Smooth muscle cell (in vitro differentiated cells): ENCODE measurements around the gene GRIK1. TPM values are rescaled to one million over a fixed set of nuclear protein-coding genes. Genes with fewer than 3 reads are reported as not detected.
A peak's percentile ranks its signal among the peaks of the same experiment; 100 is the strongest.

Source experiments
- DNase-seq: peaks from one replicate; lab custom pipeline; 2025; ENCODE audit not compliant: unreplicated experiment; lab: John Stamatoyannopoulos, UW
- H2AFZ ChIP-seq: fragments of 200-600 bp; sonication (generic); 2 replicates; pipeline ENCODE4 v1.6.0; 2016; ENCODE audit warnings: antibody characterized with exemption, low read depth, mild to moderate bottlenecking
- H3F3A ChIP-seq: fragments of 200-600 bp; sonication (generic); 2 replicates; pipeline ENCODE4 v1.6.0; 2017; ENCODE audit warnings: antibody characterized with exemption, low read depth
- H3K27ac ChIP-seq: fragments of 200-600 bp; sonication (generic); 2 replicates; pipeline ENCODE4 v1.5.1; 2016; ENCODE audit warnings: low read depth, mild to moderate bottlenecking
- H3K27me3 ChIP-seq: fragments of 200-600 bp; sonication (generic); 2 replicates; pipeline ENCODE4 v1.6.1; 2016; ENCODE audit warnings: low read depth, mild to moderate bottlenecking
- H3K36me3 ChIP-seq: fragments of 200-600 bp; sonication (generic); 2 replicates; pipeline ENCODE4 v1.5.1; 2016; ENCODE audit warnings: low read depth
- H3K4me1 ChIP-seq: fragments of 200-600 bp; sonication (generic); 2 replicates; pipeline ENCODE4 v1.5.1; 2016; ENCODE audit warnings: low read depth
- H3K4me2 ChIP-seq: fragments of 200-600 bp; sonication (generic); 2 replicates; pipeline ENCODE4 v1.6.0; 2016; ENCODE audit warnings: mild to moderate bottlenecking
- H3K4me3 ChIP-seq: fragments of 200-600 bp; sonication (generic); 2 replicates; pipeline ENCODE4 v1.5.1; 2016; ENCODE audit warnings: mild to moderate bottlenecking
- H3K79me2 ChIP-seq: fragments of 200-600 bp; sonication (generic); 2 replicates; pipeline ENCODE4 v1.6.0; 2016; ENCODE audit warnings: low read depth, mild to moderate bottlenecking
- H3K9ac ChIP-seq: fragments of 200-600 bp; sonication (generic); 2 replicates; pipeline ENCODE4 v1.6.0; 2016; ENCODE audit warnings: low read depth
- H3K9me3 ChIP-seq: fragments of 200-600 bp; sonication (generic); replicated peaks from 2 replicates; pipeline ENCODE4 v1.5.1; 2016; ENCODE audit warnings: low read depth
- H4K20me1 ChIP-seq: fragments of 200-600 bp; sonication (generic); 2 replicates; pipeline ENCODE4 v1.6.0; 2016; ENCODE audit warnings: low read depth
- WGBS: methylation state at CpG from one replicate; pipeline ENCODE4 v1.1.7; 2016; ENCODE audit warnings: low lambda C conversion rate; 5-methylcytosine and 5-hydroxymethylcytosine counted together
- polyA plus RNA-seq: library from polyadenylated mRNA; unstranded; fragments of >200 nt; fragmentation: Nextera tagmentation; extraction: Ambion mirVana; gene quantifications from 2 replicates; pipeline ENCODE4 v1.2.1, GENCODE V29; 2016
- total RNA-seq: library from RNA; depleted of rRNA; stranded (reverse); fragments of >200 nt; gene quantifications from 2 replicates; pipeline ENCODE4 v1.2.3, GENCODE V29; 2014
- TF ChIP-seq, protein P1 (sequence below): fragments of 200-600 bp; sonication (generic); IDR thresholded peaks from 2 replicates; pipeline ENCODE4 v1.5.1; 2017; ENCODE audit warnings: borderline replicate concordance, mild to moderate bottlenecking, antibody characterized with exemption; ENCODE audit not compliant: insufficient read depth, poor library complexity, severe bottlenecking

Gene GRIK1
- total RNA-seq (0.09 TPM in 2 replicates), polyA plus RNA-seq (0.26 TPM in 1 of 2 replicates, not detected in the other)

DNA sequence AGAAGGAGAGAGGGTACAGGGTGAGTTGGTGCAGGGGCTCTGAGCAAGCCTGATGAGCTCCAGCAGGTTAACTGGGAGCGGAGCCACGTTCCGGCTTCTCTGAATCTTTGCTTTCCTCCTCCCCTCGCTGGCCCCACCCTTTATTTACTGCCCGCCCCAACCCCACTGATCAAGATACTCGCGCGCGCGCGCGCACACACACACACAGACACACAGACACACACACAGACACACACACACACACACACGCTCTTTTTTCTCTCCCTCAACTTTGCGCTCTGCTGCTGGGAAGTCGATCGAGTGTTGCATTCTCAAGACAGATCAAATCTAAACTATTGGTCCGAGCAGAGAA, at the start of gene GRIK1:
Gene GRIK1, minus strand, starts transcription at position 73 of the 352 bp plus-strand sequence.
- H3K9ac ChIP-seq = no peak within 1 kb of the TSS
- 1% methylated on average over 5 of the region's 17 CpGs for WGBS

DNA sequence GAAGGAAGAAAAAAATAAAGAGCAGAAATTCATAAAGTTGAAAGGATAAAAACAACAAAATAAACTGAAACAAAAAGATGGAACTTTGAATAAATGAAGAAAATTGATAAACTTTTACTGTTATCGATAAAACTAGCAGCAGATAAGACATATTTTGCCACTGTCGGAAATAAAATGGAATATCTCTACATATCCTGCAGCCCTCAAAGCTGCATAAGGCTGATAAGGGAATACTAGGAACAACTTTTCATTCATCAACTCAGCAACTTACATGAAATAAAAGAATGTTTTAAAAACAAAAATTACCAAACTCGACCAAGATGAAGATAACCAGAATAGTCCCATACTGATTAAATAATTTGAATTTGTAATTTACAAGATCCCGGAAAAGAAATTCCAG, 48.0 kb upstream of the GRIK1 start:
- H3F3A ChIP-seq = no peaks in the 10 kb centered on the region
- no peak overlapping the region for H3K4me2 ChIP-seq
- H3K36me3 ChIP-seq = no peaks in the 10 kb centered on the region
- no peak overlapping the region for H3K27ac ChIP-seq
- no peaks in the 10 kb centered on the region for H3K9me3 ChIP-seq
- H2AFZ ChIP-seq = no peak overlapping the region
- no peaks in the 10 kb centered on the region for H4K20me1 ChIP-seq
- TF ChIP-seq, protein P1, sequence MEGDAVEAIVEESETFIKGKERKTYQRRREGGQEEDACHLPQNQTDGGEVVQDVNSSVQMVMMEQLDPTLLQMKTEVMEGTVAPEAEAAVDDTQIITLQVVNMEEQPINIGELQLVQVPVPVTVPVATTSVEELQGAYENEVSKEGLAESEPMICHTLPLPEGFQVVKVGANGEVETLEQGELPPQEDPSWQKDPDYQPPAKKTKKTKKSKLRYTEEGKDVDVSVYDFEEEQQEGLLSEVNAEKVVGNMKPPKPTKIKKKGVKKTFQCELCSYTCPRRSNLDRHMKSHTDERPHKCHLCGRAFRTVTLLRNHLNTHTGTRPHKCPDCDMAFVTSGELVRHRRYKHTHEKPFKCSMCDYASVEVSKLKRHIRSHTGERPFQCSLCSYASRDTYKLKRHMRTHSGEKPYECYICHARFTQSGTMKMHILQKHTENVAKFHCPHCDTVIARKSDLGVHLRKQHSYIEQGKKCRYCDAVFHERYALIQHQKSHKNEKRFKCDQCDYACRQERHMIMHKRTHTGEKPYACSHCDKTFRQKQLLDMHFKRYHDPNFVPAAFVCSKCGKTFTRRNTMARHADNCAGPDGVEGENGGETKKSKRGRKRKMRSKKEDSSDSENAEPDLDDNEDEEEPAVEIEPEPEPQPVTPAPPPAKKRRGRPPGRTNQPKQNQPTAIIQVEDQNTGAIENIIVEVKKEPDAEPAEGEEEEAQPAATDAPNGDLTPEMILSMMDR = no peak
- WGBS = 77% methylated on average over 4 of the region's 4 CpGs
- H3K4me3 ChIP-seq = no peak overlapping the region
- no peak for DNase-seq
- no peaks in the 10 kb centered on the region for H3K79me2 ChIP-seq
- H3K9ac ChIP-seq = no peak overlapping the region
- H3K4me1 ChIP-seq = no peaks in the 10 kb centered on the region
- no peaks in the 10 kb centered on the region for H3K27me3 ChIP-seq

More for the DNA sequence above, at the start of gene GRIK1:
- no peaks in the 10 kb centered on the region for H4K20me1 ChIP-seq
- H3K4me3 ChIP-seq = peak within 1 kb of the TSS; percentile 56
- no peaks in the 10 kb centered on the region for H3K36me3 ChIP-seq
- no peaks in the 10 kb centered on the region for H3K4me1 ChIP-seq
- no peaks in the 10 kb centered on the region for H3K79me2 ChIP-seq
- H3K27me3 ChIP-seq = peaks cover 74% of the 10 kb centered on the region
- H3K4me2 ChIP-seq = peak within 1 kb of the TSS; percentile 85
- H3F3A ChIP-seq = no peaks in the 10 kb centered on the region
- TF ChIP-seq, protein P1 = no peak
- no peaks in the 10 kb centered on the region for H3K9me3 ChIP-seq
- H3K27ac ChIP-seq = no peak within 1 kb of the TSS
- DNase-seq = no peak
- peak within 1 kb of the TSS; percentile 38 for H2AFZ ChIP-seq

DNA sequence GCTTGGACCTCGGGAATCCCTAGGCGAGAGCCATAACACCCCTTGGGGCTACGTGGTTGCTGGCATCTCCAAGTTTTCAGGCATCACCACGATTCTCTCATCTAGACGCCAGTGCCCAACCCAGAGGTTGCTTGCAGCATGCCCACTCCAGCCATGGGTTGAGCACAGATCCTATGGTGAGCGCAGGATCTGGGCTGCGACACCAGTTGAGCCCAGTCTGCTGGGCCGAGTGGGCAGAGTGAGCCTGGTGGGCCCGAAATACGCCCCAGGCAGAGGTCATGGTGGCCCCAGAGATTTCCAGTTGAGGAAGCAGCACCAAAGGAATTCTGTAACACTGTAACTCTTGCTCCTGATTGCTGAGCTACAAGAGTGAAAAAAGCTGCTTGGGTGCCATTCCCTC, 46.1 kb upstream of the GRIK1 start:
- no peak overlapping the region for H3K27ac ChIP-seq
- H3K27me3 ChIP-seq = no peaks in the 10 kb centered on the region
- H3K4me2 ChIP-seq = no peak overlapping the region
- no peak for DNase-seq
- H4K20me1 ChIP-seq = no peaks in the 10 kb centered on the region
- TF ChIP-seq, protein P1 = no peak
- no peaks in the 10 kb centered on the region for H3K4me1 ChIP-seq
- no peaks in the 10 kb centered on the region for H3F3A ChIP-seq
- H3K79me2 ChIP-seq = no peaks in the 10 kb centered on the region
- no peak overlapping the region for H3K4me3 ChIP-seq
- no peak overlapping the region for H2AFZ ChIP-seq
- H3K9me3 ChIP-seq = no peaks in the 10 kb centered on the region
- no peak overlapping the region for H3K9ac ChIP-seq
- H3K36me3 ChIP-seq = no peaks in the 10 kb centered on the region
- WGBS = 91% methylated on average over 10 of the region's 10 CpGs

DNA sequence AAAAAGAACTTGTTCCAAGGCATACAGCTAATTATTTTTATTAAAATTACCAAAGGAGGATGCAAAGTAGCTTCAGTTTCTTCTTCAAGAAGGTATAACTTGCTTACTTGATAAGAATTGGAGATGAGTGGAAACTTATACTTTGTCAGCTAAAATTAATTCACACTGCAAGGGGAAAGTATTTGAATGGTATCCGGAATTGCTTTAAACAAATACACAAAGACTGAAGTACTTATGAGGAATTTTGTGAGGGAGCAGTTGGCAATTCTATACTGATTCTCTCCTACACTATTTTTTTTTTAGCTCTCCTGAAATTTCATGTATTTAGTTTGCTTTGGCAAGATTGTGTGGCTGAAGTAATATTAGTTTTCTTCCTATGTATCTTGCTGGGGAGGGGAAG, 39.2 kb upstream of the GRIK1 start:
- H3K27me3 ChIP-seq = no peaks in the 10 kb centered on the region
- no peak overlapping the region for H3K4me3 ChIP-seq
- H4K20me1 ChIP-seq = no peaks in the 10 kb centered on the region
- H3K9ac ChIP-seq = no peak overlapping the region
- WGBS = 94% methylated on average over 1 of the region's 1 CpG
- no peak for DNase-seq
- no peak overlapping the region for H2AFZ ChIP-seq
- no peaks in the 10 kb centered on the region for H3F3A ChIP-seq
- no peaks in the 10 kb centered on the region for H3K36me3 ChIP-seq
- H3K9me3 ChIP-seq = no peaks in the 10 kb centered on the region
- H3K79me2 ChIP-seq = no peaks in the 10 kb centered on the region
- H3K27ac ChIP-seq = no peak overlapping the region
- H3K4me2 ChIP-seq = no peak overlapping the region
- no peaks in the 10 kb centered on the region for H3K4me1 ChIP-seq
- TF ChIP-seq, protein P1 = no peak
